HepG2 (cell line): Measurements from ENCODE around the gene S100A13. TPM values are rescaled to one million over a fixed set of nuclear protein-coding genes. Genes with fewer than 3 reads are reported as not detected.

Experiments
- ATAC-seq: fragments of 200-7000 bp; cut with Tn5 transposase; 3 replicates; pipeline ENCODE4 v1.9.1; 2020; ENCODE audit warnings: mild to moderate bottlenecking, moderate library complexity
- BruUV-seq: library from RNA; stranded (reverse); fragments of 400-500 nt; replicated peaks from 2 replicates; lab custom pipeline; 2021; lab: Mats Ljungman, UMichigan
- CTCF ChIA-PET: fragments of 300-600 bp; formaldehyde crosslinking; extraction: SDS; loops from one replicate; lab custom pipeline; 2021; ENCODE audit warnings: low total read pairs, inconsistent platforms, low intra/inter-chr PET ratio; lab: Yijun Ruan, JAX
- POLR2A ChIA-PET: fragments of 350-600 bp; sonication (Branson Sonifier 250); formaldehyde crosslinking; loops from one replicate; lab custom pipeline; 2020; ENCODE audit warnings: antibody characterized with exemption, inconsistent platforms; lab: Yijun Ruan, JAX
- DNase-seq: peaks from one replicate; pipeline ENCODE4 v3.0.0-alpha.2; 2015; ENCODE audit warnings: low spot score
- FAIRE-seq: peaks from 3 replicates; lab custom pipeline; 2011; peaks lifted over from hg19 to GRCh38; lab: Jason Lieb, UNC
- H2AFZ ChIP-seq: one replicate; pipeline ENCODE4 v1.6.1; 2011; ENCODE audit warnings: low read length, inconsistent platforms
- H3K27ac ChIP-seq: fragments of 300-600 bp; 3 replicates; pipeline ENCODE4 v1.8.0; 2011; ENCODE audit warnings: mixed run types, mild to moderate bottlenecking, mixed read lengths, low read length, inconsistent platforms; ENCODE audit not compliant: insufficient read depth; ENCODE audit errors: extremely low read length
- H3K27me3 ChIP-seq, 2 experiments: fragments of 200-600 bp in 1 of 2; 2 replicates in 1 of 2; 3 replicates in 1 of 2; pipeline versions ENCODE4 v1.6.0 to v1.8.0; 2011; ENCODE audit warnings: low read length in 2 of 2, mild to moderate bottlenecking in 2 of 2, moderate library complexity in 2 of 2, inconsistent platforms in 1 of 2; ENCODE audit not compliant: insufficient read depth in 2 of 2, control insufficient read depth in 1 of 2
- H3K36me3 ChIP-seq, 2 experiments: fragments of 200-600 bp in 1 of 2; replicated peaks in 1 of 2; 2 replicates in 1 of 2; 3 replicates in 1 of 2; pipeline versions ENCODE4 v1.5.1 to v1.8.0; 2011; ENCODE audit warnings: low read length in 2 of 2, inconsistent platforms in 1 of 2; ENCODE audit not compliant: insufficient read depth in 2 of 2, control insufficient read depth in 1 of 2
- H3K4me1 ChIP-seq: 2 replicates; pipeline ENCODE4 v1.5.1; 2012; ENCODE audit warnings: low read length, inconsistent platforms; ENCODE audit not compliant: insufficient read depth
- H3K4me2 ChIP-seq: 2 replicates; pipeline ENCODE4 v1.6.0; 2011; ENCODE audit warnings: low read depth, low read length, inconsistent platforms
- H3K4me3 ChIP-seq, 3 experiments: fragments of 200-600 bp in 1 of 3; sonication (generic), shearing (Covaris generic) in 1 of 3; replicated peaks in 1 of 3; 2 replicates each; pipeline ENCODE4 v1.5.1; 2011 to 2016; ENCODE audit warnings: low read length in 3 of 3, inconsistent platforms in 2 of 3, low read depth in 2 of 3, mild to moderate bottlenecking in 2 of 3, control low read depth in 1 of 3, mixed read lengths in 1 of 3; ENCODE audit not compliant: insufficient read depth in 1 of 3
- H3K79me2 ChIP-seq: one replicate; pipeline ENCODE4 v1.6.1; 2011; ENCODE audit warnings: low read length, inconsistent platforms; ENCODE audit not compliant: insufficient read depth
- H3K9ac ChIP-seq: 2 replicates; pipeline ENCODE4 v1.6.0; 2011; ENCODE audit warnings: mild to moderate bottlenecking, low read depth, low read length, inconsistent platforms; ENCODE audit not compliant: insufficient read depth
- H3K9me3 ChIP-seq: 2 replicates; pipeline ENCODE4 v1.5.1; 2012; ENCODE audit warnings: mild to moderate bottlenecking, low read length
- H4K20me1 ChIP-seq: 2 replicates; pipeline ENCODE4 v1.6.0; 2011; ENCODE audit warnings: inconsistent platforms, mild to moderate bottlenecking, low read length, moderate library complexity; ENCODE audit not compliant: insufficient read depth
- FOXK2 ChIP-seq: fragments of 450-650 bp; IDR thresholded peaks from 2 replicates; pipeline ENCODE4 v1.6.1; 2016
- HNRNPK ChIP-seq: fragments of 200-400 bp; formaldehyde crosslinking; IDR thresholded peaks from 2 replicates; pipeline ENCODE4 v1.6.1; 2018; ENCODE audit warnings: low read length, low read depth, moderate library complexity, mild to moderate bottlenecking; ENCODE audit not compliant: poor library complexity, severe bottlenecking
- NAIF1 ChIP-seq: sonication (generic); formaldehyde crosslinking; IDR thresholded peaks from 2 replicates; pipeline ENCODE4 v1.5.0; 2020; ENCODE audit warnings: mild to moderate bottlenecking, missing genetic modification reagents, borderline replicate concordance
- RBFOX2 ChIP-seq: fragments of 200-400 bp; formaldehyde crosslinking; IDR thresholded peaks from 2 replicates; pipeline ENCODE4 v1.6.1; 2017; ENCODE audit warnings: low read depth, mild to moderate bottlenecking, low read length
- WGBS: methylation state at CpG from one replicate; pipeline ENCODE4 v1.1.6; 2017; ENCODE audit warnings: low lambda C conversion rate; 5-methylcytosine and 5-hydroxymethylcytosine counted together
- in situ Hi-C: cut with HindIII; loops from 2 replicates; pipeline ENCODE4 v1.10.0; 2017; ENCODE audit warnings: low pct_unique_long_range_greater_than_20kb; ENCODE audit not compliant: extremely low pct_ligation_motif_present
- intact Hi-C: fragments of 100-400 bp; cut with micrococcal nuclease; formaldehyde crosslinking; loops from one replicate; pipeline ENCODE4 v1.10.0; 2022; ENCODE audit not compliant: unreplicated experiment
- polyA plus RNA-seq, 8 experiments: library from polyadenylated mRNA; depleted of rRNA in 3 of 8; stranded (reverse) in 7 of 8; unstranded in 1 of 8; fragments of >200 nt; fragmentation: Illumina TruSeq in 4 of 8; extraction: Trizol in 4 of 8; gene quantifications; 2 replicates each; pipeline versions ENCODE4 v1.2.1 to v1.2.3, GENCODE V29; 2011 to 2016; ENCODE audit warnings: low read depth in 4 of 8, missing spikeins in 1 of 8, mixed read lengths in 1 of 8; ENCODE audit not compliant: insufficient read depth in 1 of 8
- total RNA-seq, 5 experiments: library from RNA; depleted of rRNA; stranded (reverse); fragments of >200 nt; fragmentation: Illumina TruSeq; extraction: Trizol; gene quantifications; 2 replicates each; pipeline ENCODE4 v1.2.3, GENCODE V29; 2016; ENCODE audit warnings: low read depth in 1 of 5
- TF ChIP-seq, protein P1 (sequence below): IDR thresholded peaks from 2 replicates; pipeline ENCODE4 v1.4.0; 2020; ENCODE audit warnings: mild to moderate bottlenecking, missing genetic modification reagents
- TF ChIP-seq, protein P2 (sequence below): sonication (generic); formaldehyde crosslinking; IDR thresholded peaks from 2 replicates; pipeline ENCODE4 v1.4.0; 2020; ENCODE audit warnings: missing genetic modification reagents

S100A13 gene
- total and polyA plus RNA-seq, 2 of the 13 experiments (the other 11 are each of a cell fraction or from before 2014, with no cell fraction given) = 89.5 to 172 TPM

DNA sequence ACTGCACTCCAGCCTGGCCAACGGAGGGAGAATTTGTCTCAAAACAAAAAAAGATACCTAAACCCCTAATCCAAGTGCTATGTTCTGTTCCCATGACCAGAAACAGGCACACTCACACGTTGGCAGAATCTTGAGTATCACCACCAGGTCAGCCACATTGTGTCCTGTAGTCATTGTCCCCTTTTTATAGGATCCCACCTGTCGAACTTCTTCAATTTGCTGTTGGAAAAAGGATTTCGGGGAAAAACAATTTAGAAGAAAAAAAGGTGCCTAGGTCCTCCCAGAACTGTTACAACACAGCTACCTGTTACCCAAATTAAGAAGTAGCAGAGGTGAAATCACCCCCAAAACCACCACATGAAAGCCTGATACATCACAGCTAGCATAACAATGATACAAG, 40.1 kb upstream of the S100A13 start:
- Histone ChIP-seq H3K4me1 (peaks cover 29% of the 10 kb centered on the region), H3K4me3 (no peak overlapping the region), H3K36me3 (peaks cover 29 to 66% of the 10 kb centered on the region in 2 experiments), H3K4me2 (no peak overlapping the region), H2AFZ (no peak overlapping the region), H3K27me3 (no peaks in the 10 kb centered on the region; a peak in 1 of 5 replicates), H4K20me1 (no peaks in the 10 kb centered on the region), H3K79me2 (peaks cover 33% of the 10 kb centered on the region), H3K27ac (no peak overlapping the region), H3K9me3 (no peaks in the 10 kb centered on the region), H3K9ac (no peak overlapping the region)
- DNase-seq (no peak), ATAC-seq (no peak), FAIRE-seq (no peak)
- BruUV-seq = no TSS peak
- intact Hi-C loops = no loop called here
- POLR2A ChIA-PET = no interaction called here
- WGBS = 95% methylated on average over 4 of the region's 4 CpGs
- TF ChIP-seq, protein P1, sequence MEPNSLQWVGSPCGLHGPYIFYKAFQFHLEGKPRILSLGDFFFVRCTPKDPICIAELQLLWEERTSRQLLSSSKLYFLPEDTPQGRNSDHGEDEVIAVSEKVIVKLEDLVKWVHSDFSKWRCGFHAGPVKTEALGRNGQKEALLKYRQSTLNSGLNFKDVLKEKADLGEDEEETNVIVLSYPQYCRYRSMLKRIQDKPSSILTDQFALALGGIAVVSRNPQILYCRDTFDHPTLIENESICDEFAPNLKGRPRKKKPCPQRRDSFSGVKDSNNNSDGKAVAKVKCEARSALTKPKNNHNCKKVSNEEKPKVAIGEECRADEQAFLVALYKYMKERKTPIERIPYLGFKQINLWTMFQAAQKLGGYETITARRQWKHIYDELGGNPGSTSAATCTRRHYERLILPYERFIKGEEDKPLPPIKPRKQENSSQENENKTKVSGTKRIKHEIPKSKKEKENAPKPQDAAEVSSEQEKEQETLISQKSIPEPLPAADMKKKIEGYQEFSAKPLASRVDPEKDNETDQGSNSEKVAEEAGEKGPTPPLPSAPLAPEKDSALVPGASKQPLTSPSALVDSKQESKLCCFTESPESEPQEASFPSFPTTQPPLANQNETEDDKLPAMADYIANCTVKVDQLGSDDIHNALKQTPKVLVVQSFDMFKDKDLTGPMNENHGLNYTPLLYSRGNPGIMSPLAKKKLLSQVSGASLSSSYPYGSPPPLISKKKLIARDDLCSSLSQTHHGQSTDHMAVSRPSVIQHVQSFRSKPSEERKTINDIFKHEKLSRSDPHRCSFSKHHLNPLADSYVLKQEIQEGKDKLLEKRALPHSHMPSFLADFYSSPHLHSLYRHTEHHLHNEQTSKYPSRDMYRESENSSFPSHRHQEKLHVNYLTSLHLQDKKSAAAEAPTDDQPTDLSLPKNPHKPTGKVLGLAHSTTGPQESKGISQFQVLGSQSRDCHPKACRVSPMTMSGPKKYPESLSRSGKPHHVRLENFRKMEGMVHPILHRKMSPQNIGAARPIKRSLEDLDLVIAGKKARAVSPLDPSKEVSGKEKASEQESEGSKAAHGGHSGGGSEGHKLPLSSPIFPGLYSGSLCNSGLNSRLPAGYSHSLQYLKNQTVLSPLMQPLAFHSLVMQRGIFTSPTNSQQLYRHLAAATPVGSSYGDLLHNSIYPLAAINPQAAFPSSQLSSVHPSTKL (CRISPR knock-in tag) = no peak
- TF ChIP-seq FOXK2 (no peak), HNRNPK (no peak), RBFOX2 (peak; percentile 36; the same call in 1 of the 2 replicates)
- in situ Hi-C loops = no loop called here
- CTCF ChIA-PET = no interaction called here

DNA sequence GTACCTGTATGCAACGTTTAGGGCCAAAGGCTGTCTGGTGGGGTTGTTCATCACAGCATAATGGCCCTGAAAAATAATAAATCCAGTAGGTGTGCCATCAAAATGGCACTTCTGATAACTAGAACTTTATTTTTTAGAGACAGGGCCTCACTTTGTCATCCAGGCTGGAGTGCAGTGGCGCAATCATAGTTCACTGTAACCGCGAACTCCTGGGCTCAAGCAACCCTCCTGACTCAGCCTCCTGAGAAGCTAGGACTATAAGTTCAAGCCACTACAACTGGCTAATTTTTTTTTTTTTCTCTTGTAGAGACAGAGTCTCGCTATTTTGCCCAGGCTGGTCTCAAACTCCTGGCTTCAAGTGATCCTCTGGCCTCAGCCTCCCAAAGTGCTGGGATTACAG, 35.9 kb upstream of the S100A13 start:
- TF ChIP-seq, protein P2, sequence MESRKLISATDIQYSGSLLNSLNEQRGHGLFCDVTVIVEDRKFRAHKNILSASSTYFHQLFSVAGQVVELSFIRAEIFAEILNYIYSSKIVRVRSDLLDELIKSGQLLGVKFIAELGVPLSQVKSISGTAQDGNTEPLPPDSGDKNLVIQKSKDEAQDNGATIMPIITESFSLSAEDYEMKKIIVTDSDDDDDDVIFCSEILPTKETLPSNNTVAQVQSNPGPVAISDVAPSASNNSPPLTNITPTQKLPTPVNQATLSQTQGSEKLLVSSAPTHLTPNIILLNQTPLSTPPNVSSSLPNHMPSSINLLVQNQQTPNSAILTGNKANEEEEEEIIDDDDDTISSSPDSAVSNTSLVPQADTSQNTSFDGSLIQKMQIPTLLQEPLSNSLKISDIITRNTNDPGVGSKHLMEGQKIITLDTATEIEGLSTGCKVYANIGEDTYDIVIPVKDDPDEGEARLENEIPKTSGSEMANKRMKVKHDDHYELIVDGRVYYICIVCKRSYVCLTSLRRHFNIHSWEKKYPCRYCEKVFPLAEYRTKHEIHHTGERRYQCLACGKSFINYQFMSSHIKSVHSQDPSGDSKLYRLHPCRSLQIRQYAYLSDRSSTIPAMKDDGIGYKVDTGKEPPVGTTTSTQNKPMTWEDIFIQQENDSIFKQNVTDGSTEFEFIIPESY (CRISPR knock-in tag) = peak; percentile 76; the same call in 1 of the 2 replicates
- TF ChIP-seq NAIF1 (CRISPR knock-in tag) = no peak
- TF ChIP-seq, all 625 proteins: peak for 1
- Histone ChIP-seq H3K4me2 (no peak overlapping the region), H3K79me2 (peaks cover 19% of the 10 kb centered on the region), H4K20me1 (no peaks in the 10 kb centered on the region), H3K9ac (no peak overlapping the region), H3K27ac (no peak overlapping the region), H3K9me3 (no peaks in the 10 kb centered on the region), H2AFZ (no peak overlapping the region), H3K36me3 (peaks cover 26 to 73% of the 10 kb centered on the region in 2 experiments), H3K4me3 (no peak overlapping the region), H3K27me3 (no peaks in the 10 kb centered on the region; a peak in 1 of 5 replicates), H3K4me1 (peaks cover 23% of the 10 kb centered on the region)
- FAIRE-seq (no peak), DNase-seq (no peak), ATAC-seq (no peak)
- intact Hi-C loops = no loop called here
- POLR2A ChIA-PET = no interaction called here
- 91% methylated on average over 5 of the region's 5 CpGs for WGBS
- CTCF ChIA-PET = no interaction called here
- no TSS peak for BruUV-seq
- in situ Hi-C loops = no loop called here
